DND-41 (cell line): ENCODE data around the gene METTL17.

Experiments used
- ATAC-seq: fragments of 200-7000 bp; cut with Tn5 transposase; 3 replicates; pipeline ENCODE4 v1.9.1; 2021; ENCODE audit warnings: low read depth; ENCODE audit not compliant: insufficient read depth
- DNase-seq: peaks from one replicate; pipeline ENCODE4 v3.0.0-alpha.2; 2020
- H2AFZ ChIP-seq: 2 replicates; pipeline ENCODE4 v1.6.0; 2012; ENCODE audit warnings: low read depth, low read length
- H3K27ac ChIP-seq: 2 replicates; pipeline ENCODE4 v1.5.1; 2012; ENCODE audit warnings: low read length, inconsistent platforms
- H3K27me3 ChIP-seq: fragments of 200-600 bp; sonication (generic); 2 replicates; pipeline ENCODE4 v1.6.0; 2012; ENCODE audit warnings: low read length, mild to moderate bottlenecking, inconsistent platforms; ENCODE audit not compliant: insufficient read depth, poor library complexity
- H3K36me3 ChIP-seq: 2 replicates; pipeline ENCODE4 v1.5.1; 2012; ENCODE audit warnings: low read length, inconsistent platforms; ENCODE audit not compliant: insufficient read depth
- H3K4me1 ChIP-seq: 2 replicates; pipeline ENCODE4 v1.5.1; 2012; ENCODE audit warnings: mild to moderate bottlenecking, low read length; ENCODE audit not compliant: insufficient read depth
- H3K4me2 ChIP-seq: 2 replicates; pipeline ENCODE4 v1.6.0; 2012; ENCODE audit warnings: mild to moderate bottlenecking, moderate library complexity, low read length, inconsistent platforms; ENCODE audit not compliant: insufficient read depth
- H3K4me3 ChIP-seq, 2 experiments: fragments of 200-600 bp in 1 of 2; shearing (Covaris generic) in 1 of 2; 2 replicates each; pipeline ENCODE4 v1.5.1; 2012 to 2016; ENCODE audit warnings: inconsistent platforms in 2 of 2, low read length in 2 of 2, mild to moderate bottlenecking in 2 of 2, low read depth in 1 of 2, moderate library complexity in 1 of 2
- H3K79me2 ChIP-seq: 2 replicates; pipeline ENCODE4 v1.6.0; 2012; ENCODE audit warnings: low read length, inconsistent platforms; ENCODE audit not compliant: insufficient read depth
- H3K9ac ChIP-seq: 2 replicates; pipeline ENCODE4 v1.6.0; 2012; ENCODE audit warnings: low read depth, mild to moderate bottlenecking, inconsistent platforms, low read length, moderate library complexity
- H3K9me3 ChIP-seq: 2 replicates; pipeline ENCODE4 v1.5.1; 2012; ENCODE audit warnings: low read length, moderate library complexity, mild to moderate bottlenecking, inconsistent platforms; ENCODE audit not compliant: insufficient read depth, severe bottlenecking
- H4K20me1 ChIP-seq: 2 replicates; pipeline ENCODE4 v1.6.0; 2012; ENCODE audit warnings: low read length; ENCODE audit not compliant: insufficient read depth
- EZH2 ChIP-seq: IDR thresholded peaks from 3 replicates; pipeline ENCODE4 v1.6.1; 2012; ENCODE audit warnings: borderline replicate concordance, low read depth, mild to moderate bottlenecking, moderate library complexity, low read length, inconsistent platforms; ENCODE audit not compliant: severe bottlenecking
- TF ChIP-seq, protein P1 (sequence below): IDR thresholded peaks from 2 replicates; pipeline ENCODE4 v1.5.1; 2012; ENCODE audit warnings: borderline replicate concordance, low read length, moderate library complexity, mild to moderate bottlenecking; ENCODE audit not compliant: poor library complexity, severe bottlenecking; ENCODE audit errors: extremely low read depth

METTL17 gene

DNA sequence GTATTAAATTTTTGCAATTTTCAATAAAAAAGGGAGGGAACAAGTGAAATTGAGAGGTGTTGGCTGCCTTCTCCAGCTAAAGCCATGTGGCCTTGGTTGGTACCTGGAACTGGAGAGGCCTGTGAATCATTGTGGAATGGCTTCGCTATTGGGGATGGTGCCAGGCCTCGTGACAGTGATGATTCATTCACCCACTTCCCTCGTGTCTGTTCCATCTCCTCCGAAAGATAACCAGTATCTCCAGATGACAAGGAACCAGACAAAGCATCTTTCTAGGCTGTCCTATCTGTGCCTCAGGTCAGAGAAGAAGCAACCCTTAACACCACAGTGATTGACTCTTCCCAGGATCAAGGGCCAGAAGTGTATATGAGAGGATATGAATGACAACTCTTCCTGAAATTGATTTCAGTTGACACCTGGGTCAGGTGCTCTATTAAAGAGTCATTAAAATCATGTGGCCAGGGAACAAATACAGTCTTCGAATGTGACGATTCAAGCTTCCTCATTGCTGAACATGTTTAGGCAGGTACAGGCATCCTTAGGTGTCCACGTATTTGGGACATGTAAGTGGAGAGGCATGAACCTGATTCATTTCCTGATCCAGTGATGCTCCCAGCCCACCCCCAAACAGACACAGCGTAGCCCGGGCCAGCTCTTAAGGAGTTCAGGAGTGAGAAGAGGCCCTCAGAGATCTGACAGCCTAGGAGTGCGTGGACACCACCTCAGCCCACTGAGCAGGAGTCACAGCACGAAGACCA, 52.1 kb downstream of the METTL17 start, which contains the start of gene RNASE7:
Gene RNASE7, plus strand, starts transcription at position 687 of the 758 bp plus-strand sequence. CDS start 631 bp downstream, outside the sequence.
- H3K79me2 ChIP-seq, result no peaks in the 10 kb centered on the region
- H4K20me1 ChIP-seq, result no peaks in the 10 kb centered on the region
- no peak within 1 kb of the TSS for H3K9ac ChIP-seq
- peaks cover 13% of the 10 kb centered on the region for H3K27me3 ChIP-seq
- DNase-seq (no peak), ATAC-seq (no peak)
- no peak within 1 kb of the TSS for H3K4me2 ChIP-seq
- no peak within 1 kb of the TSS for H3K27ac ChIP-seq
- TF ChIP-seq, protein P1, sequence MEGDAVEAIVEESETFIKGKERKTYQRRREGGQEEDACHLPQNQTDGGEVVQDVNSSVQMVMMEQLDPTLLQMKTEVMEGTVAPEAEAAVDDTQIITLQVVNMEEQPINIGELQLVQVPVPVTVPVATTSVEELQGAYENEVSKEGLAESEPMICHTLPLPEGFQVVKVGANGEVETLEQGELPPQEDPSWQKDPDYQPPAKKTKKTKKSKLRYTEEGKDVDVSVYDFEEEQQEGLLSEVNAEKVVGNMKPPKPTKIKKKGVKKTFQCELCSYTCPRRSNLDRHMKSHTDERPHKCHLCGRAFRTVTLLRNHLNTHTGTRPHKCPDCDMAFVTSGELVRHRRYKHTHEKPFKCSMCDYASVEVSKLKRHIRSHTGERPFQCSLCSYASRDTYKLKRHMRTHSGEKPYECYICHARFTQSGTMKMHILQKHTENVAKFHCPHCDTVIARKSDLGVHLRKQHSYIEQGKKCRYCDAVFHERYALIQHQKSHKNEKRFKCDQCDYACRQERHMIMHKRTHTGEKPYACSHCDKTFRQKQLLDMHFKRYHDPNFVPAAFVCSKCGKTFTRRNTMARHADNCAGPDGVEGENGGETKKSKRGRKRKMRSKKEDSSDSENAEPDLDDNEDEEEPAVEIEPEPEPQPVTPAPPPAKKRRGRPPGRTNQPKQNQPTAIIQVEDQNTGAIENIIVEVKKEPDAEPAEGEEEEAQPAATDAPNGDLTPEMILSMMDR, result no peak
- 0 out of 2 replicates have a peak, but pooled peaks cover 6% of the 10 kb centered on the region for H3K4me1 ChIP-seq
- H2AFZ ChIP-seq, result no peak within 1 kb of the TSS
- H3K36me3 ChIP-seq, result no peaks in the 10 kb centered on the region
- H3K9me3 ChIP-seq, result no peaks in the 10 kb centered on the region
- no peak within 1 kb of the TSS for H3K4me3 ChIP-seq

DNA sequence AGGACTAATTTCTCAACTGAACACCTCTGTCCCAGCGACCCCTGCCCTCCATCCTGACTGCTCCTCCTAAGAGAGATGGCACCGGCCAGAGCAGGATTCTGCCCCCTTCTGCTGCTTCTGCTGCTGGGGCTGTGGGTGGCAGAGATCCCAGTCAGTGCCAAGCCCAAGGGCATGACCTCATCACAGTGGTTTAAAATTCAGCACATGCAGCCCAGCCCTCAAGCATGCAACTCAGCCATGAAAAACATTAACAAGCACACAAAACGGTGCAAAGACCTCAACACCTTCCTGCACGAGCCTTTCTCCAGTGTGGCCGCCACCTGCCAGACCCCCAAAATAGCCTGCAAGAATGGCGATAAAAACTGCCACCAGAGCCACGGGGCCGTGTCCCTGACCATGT, 53.1 kb downstream of the METTL17 start:
- H3K4me1 ChIP-seq, result 0 out of 2 replicates have a peak, but pooled peaks cover 6% of the 10 kb centered on the region
- TF ChIP-seq EZH2, result no peak
- TF ChIP-seq, protein P1, result no peak
- no peak overlapping the region for H3K27ac ChIP-seq
- no peaks in the 10 kb centered on the region for H3K36me3 ChIP-seq
- peaks cover 19% of the 10 kb centered on the region for H3K27me3 ChIP-seq
- ATAC-seq (no peak), DNase-seq (no peak)
- H2AFZ ChIP-seq, result no peak overlapping the region
- no peaks in the 10 kb centered on the region for H3K79me2 ChIP-seq
- H4K20me1 ChIP-seq, result no peaks in the 10 kb centered on the region
- no peak overlapping the region for H3K4me2 ChIP-seq
- H3K4me3 ChIP-seq, result no peak overlapping the region
- no peaks in the 10 kb centered on the region for H3K9me3 ChIP-seq
- no peak overlapping the region for H3K9ac ChIP-seq

DNA sequence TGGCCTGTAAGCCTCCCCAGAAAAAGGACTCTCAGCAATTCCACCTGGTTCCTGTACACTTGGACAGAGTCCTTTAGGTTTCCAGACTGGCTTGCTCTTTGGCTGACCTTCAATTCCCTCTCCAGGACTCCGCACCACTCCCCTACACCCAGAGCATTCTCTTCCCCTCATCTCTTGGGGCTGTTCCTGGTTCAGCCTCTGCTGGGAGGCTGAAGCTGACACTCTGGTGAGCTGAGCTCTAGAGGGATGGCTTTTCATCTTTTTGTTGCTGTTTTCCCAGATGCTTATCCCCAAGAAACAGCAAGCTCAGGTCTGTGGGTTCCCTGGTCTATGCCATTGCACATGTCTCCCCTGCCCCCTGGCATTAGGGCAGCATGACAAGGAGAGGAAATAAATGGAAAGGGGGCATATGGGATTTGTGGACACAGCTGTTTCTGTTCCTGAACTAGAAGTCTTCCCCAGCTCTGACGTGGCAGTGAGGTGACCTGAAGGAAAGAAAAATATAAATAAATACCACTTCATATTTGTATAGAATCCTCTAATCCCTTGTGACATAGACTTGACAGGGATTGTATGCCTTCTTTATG, 53.7 kb downstream of the METTL17 start:
- Histone ChIP-seq H4K20me1 (no peaks in the 10 kb centered on the region), H3K36me3 (no peaks in the 10 kb centered on the region), H3K4me2 (no peak overlapping the region), H3K27ac (no peak overlapping the region), H3K4me3 (no peak overlapping the region), H3K4me1 (0 out of 2 replicates have a peak, but pooled peaks cover 6% of the 10 kb centered on the region), H3K9ac (no peak overlapping the region), H3K79me2 (no peaks in the 10 kb centered on the region), H3K27me3 (peaks cover 21% of the 10 kb centered on the region), H2AFZ (no peak overlapping the region), H3K9me3 (no peaks in the 10 kb centered on the region)
- ATAC-seq, result no peak
- DNase-seq, result no peak
- TF ChIP-seq, protein P1, result no peak
- TF ChIP-seq EZH2, result no peak
